ENCODE measurements around the gene SPDYA. TPM values are rescaled to one million over a fixed set of nuclear protein-coding genes. Genes with fewer than 3 reads are reported as not detected.

The SPDYA gene
- total RNA-seq, 4 donors from 2014 or later: 0.26 to 2.3 (median 1.0) TPM

GRCh38 chr2:28895189-28895893, 84.7 kb downstream of the SPDYA start:
- H3K4me1 ChIP-seq: peaks cover 42% of the 10 kb centered on the region
- peak in 1 of 2 donors; percentile 70 for DNase-seq (ENCODE audit: low spot score in 2 of 2)
- no peaks in the 10 kb centered on the region for H3K9me3 ChIP-seq
- peak overlapping the region; percentile 90 for H3K27ac ChIP-seq
- no peaks in the 10 kb centered on the region for H3K27me3 ChIP-seq
- no peaks in the 10 kb centered on the region for H3K36me3 ChIP-seq
- H3K4me3 ChIP-seq: peak overlapping the region; percentile 84
- under 1% methylated on average over 19 of the region's 19 CpGs for WGBS
- TF ChIP-seq POLR2A (IDR thresholded peaks at IDR 0.05) (no peak), EP300 (IDR thresholded peaks at IDR 0.05) (no peak), POLR2AphosphoS5 (IDR thresholded peaks at IDR 0.05) (no peak), CTCF (IDR thresholded peaks at IDR 0.05) (no peak)

- H3K27me3 ChIP-seq: no peaks in the 10 kb centered on the region
- TF ChIP-seq POLR2AphosphoS5 (IDR thresholded peaks at IDR 0.05) (no peak), CTCF (IDR thresholded peaks at IDR 0.05) (no peak)
- no peaks in the 10 kb centered on the region for H3K36me3 ChIP-seq
- H3K9me3 ChIP-seq: no peaks in the 10 kb centered on the region
- 28% methylated on average over 2 of the region's 2 CpGs for WGBS
- DNase-seq (ENCODE audit: low spot score in 2 of 2): no peak
- no peak overlapping the region for H3K4me3 ChIP-seq
- H3K4me1 ChIP-seq: peaks cover 42% of the 10 kb centered on the region
- H3K27ac ChIP-seq: no peak overlapping the region
These were observed 86.3 kb downstream of the SPDYA start for GRCh38 chr2:28896906-28897305.

DNA sequence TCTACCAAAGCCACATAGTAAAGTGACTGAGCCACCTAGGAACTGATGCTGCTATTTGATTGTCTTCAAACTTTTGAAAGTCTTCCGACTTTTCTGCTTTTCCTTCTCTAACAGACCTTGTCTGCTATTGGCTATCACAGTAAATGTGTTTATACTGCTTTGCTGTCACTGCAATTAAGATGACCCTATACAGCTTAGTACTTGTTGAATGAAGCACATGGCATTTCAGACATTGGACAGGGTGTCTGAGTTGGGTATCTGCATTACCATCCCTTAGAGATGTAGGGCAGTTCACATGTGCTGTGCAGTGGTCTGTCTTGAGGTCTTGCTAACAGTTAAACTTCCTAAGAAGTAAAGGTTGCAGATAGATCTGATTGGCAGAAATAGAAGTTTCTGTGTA, 87.4 kb downstream of the SPDYA start:
- DNase-seq (ENCODE audit: low spot score in 2 of 2): no peak
- Histone ChIP-seq H3K9me3 (no peaks in the 10 kb centered on the region), H3K36me3 (peaks cover 6% of the 10 kb centered on the region), H3K4me3 (no peak overlapping the region), H3K27me3 (no peaks in the 10 kb centered on the region), H3K4me1 (peaks cover 42% of the 10 kb centered on the region), H3K27ac (no peak overlapping the region)
- TF ChIP-seq POLR2AphosphoS5 (IDR thresholded peaks at IDR 0.05) (no peak), CTCF (IDR thresholded peaks at IDR 0.05) (no peak), EP300 (IDR thresholded peaks at IDR 0.05) (no peak), POLR2A (IDR thresholded peaks at IDR 0.05) (no peak)
- 48% methylated on average over 1 of the region's 1 CpG for WGBS

Other genes with a start within 250 kb of the SPDYA start
- 100 to 1,000 TPM; 105 to 151 (median 148) TPM for gene PPP1CB, start 59.0 kb upstream of the SPDYA start, total RNA-seq
- gene TRMT61B, start 59.5 kb downstream of the SPDYA start, total RNA-seq: 10 to 100 TPM in 3 of 4 donors, 1 to 10 TPM in 1; 9.4 to 14.5 (median 10.8) TPM
- gene WDR43, start 83.8 kb downstream of the SPDYA start, total RNA-seq: 10 to 100 TPM; 49.3 to 92.5 (median 62.2) TPM
- gene TOGARAM2, start 170.5 kb downstream of the SPDYA start, total RNA-seq: 1 to 10 TPM in 2 of 4 donors, under 1 TPM in 2; 0.08 to 4.9 (median 1.4) TPM

Measured in suprapubic skin (tissue), 4 donors.